Heart right ventricle (tissue), 16 donors: ENCODE data around the gene OGFR. TPM values are rescaled to one million over a fixed set of nuclear protein-coding genes. Genes with fewer than 3 reads are reported as not detected.

Experiments
- ATAC-seq, 8 donors: fragments of 200-7000 bp; cut with Tn5 transposase; one replicate each; pipeline ENCODE4 v1.9.1; 2020; ENCODE audit warnings: mild to moderate bottlenecking in 8 of 8, moderate library complexity in 8 of 8, moderate number of reproducible peaks in 1 of 8
- DNase-seq, 2 donors: peaks; one replicate each; pipeline ENCODE4 v3.0.0-alpha.2; 2020
- H3K27ac ChIP-seq, 10 donors: fragments of 200-600 bp; sonication (generic) in 2 of 10; one replicate each; pipeline versions ENCODE4 v1.5.0 to v1.8.0; 2020 to 2022; ENCODE audit warnings: mild to moderate bottlenecking in 3 of 10
- H3K27me3 ChIP-seq, 7 donors: fragments of 200-600 bp; one replicate each; pipeline ENCODE4 v1.8.0; 2021 to 2022; ENCODE audit warnings: mild to moderate bottlenecking in 2 of 7
- H3K36me3 ChIP-seq, 9 donors: fragments of 200-600 bp; sonication (generic) in 1 of 9; one replicate each; pipeline versions ENCODE4 v1.5.0 to v1.8.0; 2020 to 2022; ENCODE audit warnings: mild to moderate bottlenecking in 2 of 9
- H3K4me1 ChIP-seq, 9 donors: fragments of 200-600 bp; sonication (generic) in 1 of 9; one replicate each; pipeline versions ENCODE4 v1.5.0 to v1.8.0; 2020 to 2022; ENCODE audit warnings: mild to moderate bottlenecking in 4 of 9
- H3K4me3 ChIP-seq, 10 donors: fragments of 200-600 bp; sonication (generic) in 2 of 10; one replicate each; pipeline versions ENCODE4 v1.5.0 to v1.8.0; 2020 to 2022; ENCODE audit warnings: mild to moderate bottlenecking in 7 of 10, moderate library complexity in 2 of 10
- H3K9me3 ChIP-seq, 11 donors: fragments of 200-600 bp in 10 of 11; sonication (generic) in 2 of 11; one replicate each; pipeline versions ENCODE4 v1.5.0 to v1.8.0; 2013 to 2022; ENCODE audit warnings: mild to moderate bottlenecking in 2 of 11, control low read depth in 1 of 11, moderate library complexity in 1 of 11
- CTCF ChIP-seq, 9 donors: fragments of 200-600 bp; sonication (generic) in 2 of 9; IDR thresholded peaks; one replicate each; pipeline versions ENCODE4 v1.5.0 to v1.8.0; 2021 to 2022; ENCODE audit warnings: antibody characterized with exemption in 9 of 9, mild to moderate bottlenecking in 5 of 9, moderate library complexity in 1 of 9
- WGBS, 2 donors: extraction: QIAGEN DNeasy Blood & Tissue Kit; methylation state at CpG; one replicate each; pipeline ENCODE4 v1.1.7; 2013; ENCODE audit warnings: inconsistent platforms in 1 of 2; 5-methylcytosine and 5-hydroxymethylcytosine counted together
- intact Hi-C, 10 donors: fragments of 100-400 bp; cut with DNase I; formaldehyde crosslinking; loops; one replicate each; pipeline versions ENCODE4 v1.11.1 to v1.14.2; 2022
- polyA plus RNA-seq, 2 donors: library from polyadenylated mRNA; stranded (reverse); fragments of 200-250 nt; gene quantifications; one replicate each; pipeline ENCODE4 v1.2.3, GENCODE V29; 2013
- total RNA-seq, 10 donors: library from RNA; stranded (reverse); fragmentation: NEBNext Ultra II Directional in 3 of 10; extraction: Animal tissue kit (Norgen Biotek cat#: 25700) in 3 of 10; gene quantifications; one replicate each; pipeline versions ENCODE4 v1.2.1 to v1.2.4, GENCODE V29; 2021 to 2023
- donor health status: Arrhythmogenic right ventricular cardiomyopathy.
- donor health status: ischemic (EF 13 %, LVEDD 7.1; RV severe dilation, severe dysfunction).
- donor health status: healthy with polysubstance abuse.
- donor health status: DM: no; HTN: yes; CAD: no.
- donor health status: DM: no; HTN: no; CAD: no.
- donor health status: ischemic (EF 25% LVEDD 6.9; RV normal size, moderate dysfunction).
- donor health status: ischemic (EF 25% LVEDD 5.7; RV mildly dilated, moderate dysfunction).
- donor health status: healthy.
- donor health status: DM: yes; HTN: yes; CAD: no.
- donor health status: Ischemic cardiomyopathy.
- donor health status: ischemic (EF 35%, LVEDD 5.7; RV mildly dilated, moderate dysfunction).
- donor health status: nonischemic (EF 11% LVEDD 7.7; RV severe dilation, severe dysfunction).
- donor health status: DM: yes; HTN: yes; CAD: no.
- donor health status: PGD.
- donor health status: ischemic (EF 29% LVEDD 5.4; RV normal size, mild dysfunction).
- donor health status: nonischemic (EF 23%, LVEDD 6.1; RV moderate dilation, normal function).

OGFR gene
- total and polyA plus RNA-seq, 12 donors, result 13.0 to 37.5 (median 17.5) TPM

- 83% methylated on average over 16 of the region's 16 CpGs for WGBS, 2 donors
- peaks cover 0 to 10% (median 0%) of the 10 kb centered on the region in 11 donors for H3K9me3 ChIP-seq
- H3K36me3 ChIP-seq, result no peaks in the 10 kb centered on the region
- H3K27me3 ChIP-seq, result peaks cover 0 to 41% (median 16%) of the 10 kb centered on the region in 7 donors
- intact Hi-C loops, result no loop called here
- no peak for TF ChIP-seq CTCF (IDR thresholded peaks at IDR 0.05)
- no peak overlapping the region for H3K27ac ChIP-seq
- DNase-seq (no peak), ATAC-seq (no peak)
- H3K4me3 ChIP-seq, result no peak overlapping the region
- no peaks in the 10 kb centered on the region for H3K4me1 ChIP-seq
Observed at GRCh38 chr20:62758226-62758912, 46.3 kb upstream of the OGFR start.

- Histone ChIP-seq H3K27ac (no peak overlapping the region), H3K27me3 (peaks cover 0 to 47% (median 27%) of the 10 kb centered on the region in 7 donors), H3K9me3 (peaks cover 0 to 10% (median 0%) of the 10 kb centered on the region in 11 donors), H3K36me3 (no peaks in the 10 kb centered on the region), H3K4me3 (no peak overlapping the region), H3K4me1 (no peaks in the 10 kb centered on the region)
- 87 to 89% methylated on average over 20 of the region's 20 CpGs for WGBS, 2 donors
- intact Hi-C loops, result no loop called here
- no peak for DNase-seq
- ATAC-seq, result no peak
- TF ChIP-seq CTCF (IDR thresholded peaks at IDR 0.05), result no peak
Observed at GRCh38 chr20:62759981-62760431, 44.6 kb upstream of the OGFR start.

GRCh38 chr20:62760471-62760855, 44.2 kb upstream of the OGFR start:
- Histone ChIP-seq H3K4me1 (no peaks in the 10 kb centered on the region), H3K9me3 (peaks cover 0 to 10% (median 0%) of the 10 kb centered on the region in 11 donors), H3K27me3 (peaks cover 0 to 52% (median 31%) of the 10 kb centered on the region in 7 donors), H3K4me3 (no peak overlapping the region), H3K36me3 (no peaks in the 10 kb centered on the region), H3K27ac (no peak overlapping the region)
- DNase-seq, result no peak
- ATAC-seq, result no peak
- no peak for TF ChIP-seq CTCF (IDR thresholded peaks at IDR 0.05)
- intact Hi-C loops, result no loop called here
- WGBS, 2 donors, result 68 to 72% methylated on average over 11 of the region's 11 CpGs

- no peak for DNase-seq
- intact Hi-C loops, result no loop called here
- Histone ChIP-seq H3K9me3 (peaks cover 0 to 10% (median 0%) of the 10 kb centered on the region in 11 donors), H3K27me3 (peaks cover 0 to 56% (median 35%) of the 10 kb centered on the region in 7 donors), H3K4me1 (no peaks in the 10 kb centered on the region), H3K27ac (no peak overlapping the region), H3K36me3 (no peaks in the 10 kb centered on the region), H3K4me3 (no peak overlapping the region)
- TF ChIP-seq CTCF (IDR thresholded peaks at IDR 0.05), result no peak
- WGBS, 2 donors, result 75 to 78% methylated on average over 26 of the region's 26 CpGs
- no peak for ATAC-seq
Observed at GRCh38 chr20:62760856-62761758, 43.5 kb upstream of the OGFR start.
